HG03439 (cell line): ENCODE results near the gene FAM174B.

Experiments used
- ATAC-seq: cut with Tn5 transposase; IDR thresholded peaks from one replicate; pipeline ENCODE4 v1.9.1; 2021; ENCODE audit warnings: mild to moderate bottlenecking, moderate library complexity; ENCODE audit not compliant: unreplicated experiment

Gene FAM174B

GRCh38 chr15:92574566-92574965, 81.0 kb downstream of the FAM174B start:
- ATAC-seq, result no peak

GRCh38 chr15:92574161-92574560, 81.4 kb downstream of the FAM174B start:
- no peak for ATAC-seq

GRCh38 chr15:92571824-92572223, 83.8 kb downstream of the FAM174B start:
- no peak for ATAC-seq

- ATAC-seq, result no peak
These were observed 85.2 kb downstream of the FAM174B start for GRCh38 chr15:92570391-92570790.

GRCh38 chr15:92569778-92570177, 85.8 kb downstream of the FAM174B start:
- ATAC-seq, result no peak
